ENCODE measurements around the gene RASSF1. TPM values are rescaled to one million over a fixed set of nuclear protein-coding genes. Genes with fewer than 3 reads are reported as not detected.

RASSF1 gene
- total RNA-seq, 1 experiment from 2014 or later: 32.0 TPM

GRCh38 chr3:50290161-50290641 lies 50.4 kb downstream of the RASSF1 start:
- peak overlapping the region; percentile 16 for H3K4me3 Mint-ChIP-seq (ENCODE audit: unreplicated experiment)
- no TSS peak for BruUV-seq (replicated peaks)
- no peaks in the 10 kb centered on the region for H3K27me3 Mint-ChIP-seq (ENCODE audit: insufficient read depth, unreplicated experiment)
- intact Hi-C loops (cut with micrococcal nuclease): no loop called here
- DNase-seq (ENCODE audit: unreplicated experiment): no peak
- ChIA-PET CTCF (interaction anchor here (0.6 to 6.2 kb wide), 5 partner anchors 11 to 426 kb away, joined by 4 to 38 read pairs (median 6); partner anchors contain the start of genes GNAT1, HYAL2 and LSMEM2), POLR2A (interaction anchor here (0.9 kb wide), 2 partner anchors 9 to 36 kb away, joined by 3 to 4 read pairs; partner anchors contain the start of genes HYAL3 and NAA80)
- no peak overlapping the region for H3K27ac Mint-ChIP-seq (ENCODE audit: low read depth, unreplicated experiment)
- TF ChIP-seq CTCF (IDR thresholded peaks at IDR 0.05; ENCODE audit: unreplicated experiment): no peak
- H3K36me3 Mint-ChIP-seq (ENCODE audit: insufficient read depth, unreplicated experiment): peaks cover 46% of the 10 kb centered on the region
- H3K4me1 Mint-ChIP-seq (ENCODE audit: insufficient read depth, unreplicated experiment): peaks cover 14% of the 10 kb centered on the region
- H3K9me3 Mint-ChIP-seq (ENCODE audit: unreplicated experiment): no peaks in the 10 kb centered on the region

GRCh38 chr3:50289130-50289529 lies 51.5 kb downstream of the RASSF1 start:
- ChIA-PET POLR2A (interaction anchor here (0.9 kb wide), 1 partner anchor 37 kb away, joined by 3 read pairs; no protein-coding TSS in a partner anchor), CTCF (interaction anchor here (0.6 to 6.2 kb wide), 6 partner anchors 10 to 97 kb away, joined by 3 to 38 read pairs (median 6); partner anchors contain the start of genes GNAT1, HYAL2 and LSMEM2)
- TF ChIP-seq CTCF (IDR thresholded peaks at IDR 0.05; ENCODE audit: unreplicated experiment): no peak
- peaks cover 14% of the 10 kb centered on the region for H3K4me1 Mint-ChIP-seq (ENCODE audit: insufficient read depth, unreplicated experiment)
- no peaks in the 10 kb centered on the region for H3K9me3 Mint-ChIP-seq (ENCODE audit: unreplicated experiment)
- peak overlapping the region; percentile 16 for H3K4me3 Mint-ChIP-seq (ENCODE audit: unreplicated experiment)
- H3K27ac Mint-ChIP-seq (ENCODE audit: low read depth, unreplicated experiment): no peak overlapping the region
- intact Hi-C loops (cut with micrococcal nuclease): no loop called here
- H3K36me3 Mint-ChIP-seq (ENCODE audit: insufficient read depth, unreplicated experiment): peaks cover 52% of the 10 kb centered on the region
- DNase-seq (ENCODE audit: unreplicated experiment): no peak
- no peaks in the 10 kb centered on the region for H3K27me3 Mint-ChIP-seq (ENCODE audit: insufficient read depth, unreplicated experiment)
- BruUV-seq (replicated peaks): no TSS peak

GRCh38 chr3:50288387-50289007 lies 52.1 kb downstream of the RASSF1 start:
- no peak for TF ChIP-seq CTCF (IDR thresholded peaks at IDR 0.05; ENCODE audit: unreplicated experiment)
- ChIA-PET CTCF (interaction anchor here (0.6 to 6.2 kb wide), 6 partner anchors 9 to 96 kb away, joined by 3 to 38 read pairs (median 6); partner anchors contain the start of genes GNAT1, HYAL2 and LSMEM2), POLR2A (interaction anchor here (0.7 to 0.8 kb wide), 2 partner anchors 40 to 66 kb away, joined by 3 read pairs; partner anchors contain the start of gene TUSC2)
- no TSS peak for BruUV-seq (replicated peaks)
- DNase-seq (ENCODE audit: unreplicated experiment): no peak
- H3K27ac Mint-ChIP-seq (ENCODE audit: low read depth, unreplicated experiment): no peak overlapping the region
- no peaks in the 10 kb centered on the region for H3K27me3 Mint-ChIP-seq (ENCODE audit: insufficient read depth, unreplicated experiment)
- H3K4me3 Mint-ChIP-seq (ENCODE audit: unreplicated experiment): no peak overlapping the region
- intact Hi-C loops (cut with micrococcal nuclease): no loop called here
- H3K36me3 Mint-ChIP-seq (ENCODE audit: insufficient read depth, unreplicated experiment): peaks cover 53% of the 10 kb centered on the region
- peaks cover 14% of the 10 kb centered on the region for H3K4me1 Mint-ChIP-seq (ENCODE audit: insufficient read depth, unreplicated experiment)
- no peaks in the 10 kb centered on the region for H3K9me3 Mint-ChIP-seq (ENCODE audit: unreplicated experiment)

- no peak for DNase-seq (ENCODE audit: unreplicated experiment)
- no peak overlapping the region for H3K27ac Mint-ChIP-seq (ENCODE audit: low read depth, unreplicated experiment)
- peaks cover 53% of the 10 kb centered on the region for H3K36me3 Mint-ChIP-seq (ENCODE audit: insufficient read depth, unreplicated experiment)
- H3K27me3 Mint-ChIP-seq (ENCODE audit: insufficient read depth, unreplicated experiment): no peaks in the 10 kb centered on the region
- H3K9me3 Mint-ChIP-seq (ENCODE audit: unreplicated experiment): no peaks in the 10 kb centered on the region
- no peak overlapping the region for H3K4me3 Mint-ChIP-seq (ENCODE audit: unreplicated experiment)
- intact Hi-C loops (cut with micrococcal nuclease): no loop called here
- ChIA-PET CTCF (interaction anchor here (0.6 to 6.2 kb wide), 5 partner anchors 12 to 380 kb away, joined by 3 to 38 read pairs (median 6); partner anchors contain the start of gene HYAL2), POLR2A (no interaction called here)
- peaks cover 6% of the 10 kb centered on the region for H3K4me1 Mint-ChIP-seq (ENCODE audit: insufficient read depth, unreplicated experiment)
- no TSS peak for BruUV-seq (replicated peaks)
- no peak for TF ChIP-seq CTCF (IDR thresholded peaks at IDR 0.05; ENCODE audit: unreplicated experiment)
These were observed 53.4 kb downstream of the RASSF1 start for GRCh38 chr3:50287262-50287661.

All from MCF 10A (cell line).